NCI-H460 (cell line): ENCODE results near the gene TMEM167A. TPM values are rescaled to one million over a fixed set of nuclear protein-coding genes. Genes with fewer than 3 reads are reported as not detected.

ENCODE experiments used
- small RNA-seq, 2 experiments: library from RNA; depleted of rRNA; stranded (forward); fragments of <200 nt; gene quantifications; one replicate each; pipeline ENCODE3, GENCODE V24; 2014
- total RNA-seq: library from RNA; depleted of rRNA; stranded (reverse); fragments of >200 nt; shearing (Covaris generic); gene quantifications from 2 replicates; pipeline ENCODE4 v1.2.3, GENCODE V29; 2014; rRNA removed

The TMEM167A gene
- total RNA-seq, 1 experiment from 2014 or later = 92.5 TPM

Small RNA genes within 50 kb of the gene (small RNA-seq; reads per million reads assigned to genes)
- 0.50 to 3.8 reads per million in 2 experiments for gene SCARNA18

Other genes starting within 250 kb of the TMEM167A start
- 21.3 TPM in 2 replicates for gene XRCC4, start 153 bp upstream of the TMEM167A start, total RNA-seq